Transverse colon (tissue), 4 donors: ENCODE results near the gene CD28. TPM values are rescaled to one million over a fixed set of nuclear protein-coding genes. Genes with fewer than 3 reads are reported as not detected.

Source experiments
- DNase-seq: peaks from one replicate; pipeline ENCODE4 v3.0.0-alpha.2; 2019
- H3K27ac ChIP-seq, 4 donors: fragments of 200-600 bp; sonication (generic); 2 replicates each; pipeline ENCODE4 v1.5.1; 2016 to 2018; ENCODE audit warnings: inconsistent platforms in 4 of 4
- H3K27me3 ChIP-seq: fragments of 200-600 bp; sonication (generic); 2 replicates; pipeline ENCODE4 v1.5.1; 2017; ENCODE audit warnings: inconsistent platforms
- H3K36me3 ChIP-seq, 4 donors: fragments of 200-600 bp; sonication (generic); 2 replicates each; pipeline ENCODE4 v1.5.1; 2017 to 2019; ENCODE audit warnings: inconsistent platforms in 4 of 4
- H3K4me1 ChIP-seq, 4 donors: fragments of 200-600 bp; sonication (generic); 2 replicates each; pipeline ENCODE4 v1.5.1; 2017 to 2020; ENCODE audit warnings: inconsistent platforms in 4 of 4
- H3K4me3 ChIP-seq, 4 donors: fragments of 200-600 bp; sonication (generic); 1 replicate in 1 of 4; 2 replicates in 3 of 4; pipeline versions ENCODE4 v1.5.1 to v1.6.1; 2017 to 2019; ENCODE audit warnings: inconsistent platforms in 4 of 4
- H3K9me3 ChIP-seq, 2 donors: fragments of 200-600 bp; sonication (generic); 2 replicates each; pipeline ENCODE4 v1.5.1; 2017 to 2019; ENCODE audit warnings: inconsistent platforms in 2 of 2
- CTCF ChIP-seq, 5 experiments: fragments of 200-600 bp in 3 of 5; fragments of 450-650 bp in 2 of 5; sonication (generic) in 3 of 5; IDR thresholded peaks; 1 replicate in 2 of 5; 2 replicates in 3 of 5; pipeline ENCODE4 v1.5.1; 2016 to 2017; ENCODE audit warnings: antibody characterized with exemption in 5 of 5, inconsistent platforms in 3 of 5, mild to moderate bottlenecking in 2 of 5, moderate library complexity in 1 of 5
- EP300 ChIP-seq: sonication (generic); formaldehyde crosslinking; IDR thresholded peaks from one replicate; pipeline ENCODE4 v1.6.1; 2017; ENCODE audit warnings: antibody characterized with exemption, low read depth
- POLR2A ChIP-seq: fragments of 450-650 bp; IDR thresholded peaks from one replicate; pipeline ENCODE4 v1.6.1; 2016; ENCODE audit warnings: antibody characterized with exemption, mild to moderate bottlenecking, moderate library complexity
- POLR2AphosphoS5 ChIP-seq, 3 donors: sonication (generic); formaldehyde crosslinking; IDR thresholded peaks; one replicate each; pipeline ENCODE4 v1.6.1; 2016; ENCODE audit warnings: antibody characterized with exemption in 3 of 3
- WGBS, 2 donors: methylation state at CpG; one replicate each; pipeline ENCODE4 v1.1.5; 2018; ENCODE audit warnings: low coverage in 1 of 2; 5-methylcytosine and 5-hydroxymethylcytosine counted together
- in situ Hi-C, 4 donors: fragments of 200-750 bp; cut with MboI; loops; one replicate each; pipeline versions ENCODE4 v1.15.0 to v1.15.1; 2017; ENCODE audit warnings: low sequenced_read_pairs in 3 of 4, low pct_ligation_motif_present in 1 of 4, low pct_unique_long_range_greater_than_20kb in 1 of 4
- intact Hi-C: fragments of 100-400 bp; cut with DNase I; formaldehyde crosslinking; loops from one replicate; pipeline ENCODE4 v1.15.1; 2023; ENCODE audit warnings: low total_unique reads
- total RNA-seq, 4 donors: library from RNA; depleted of rRNA; stranded (reverse); fragments of >200 nt; gene quantifications; one replicate each; pipeline ENCODE4 v1.1.0, GENCODE V29; 2016

The CD28 gene
- total RNA-seq, 4 donors from 2014 or later: 0.68 to 2.4 (median 1.5) TPM; not detected in 1

GRCh38 chr2:203750346-203751068, 44.1 kb downstream of the CD28 start:
- Histone ChIP-seq H3K4me3 (no peak overlapping the region), H3K4me1 (no peaks in the 10 kb centered on the region), H3K27ac (no peak overlapping the region), H3K9me3 (peaks cover 4% of the 10 kb centered on the region in 2 donors), H3K36me3 (no peaks in the 10 kb centered on the region), H3K27me3 (no peaks in the 10 kb centered on the region)
- TF ChIP-seq POLR2A: no peak
- in situ Hi-C loops: no loop called here
- 68 to 74% methylated on average over 6 of the region's 6 CpGs for WGBS, 2 donors
- no peak for DNase-seq
- intact Hi-C loops: loop anchor here (2.0 kb wide), 1 partner anchor 56 kb away; no protein-coding TSS in a partner anchor

GRCh38 chr2:203751685-203752271, 45.3 kb downstream of the CD28 start:
- DNase-seq: no peak
- Histone ChIP-seq H3K36me3 (no peaks in the 10 kb centered on the region), H3K27ac (no peak overlapping the region), H3K9me3 (peaks cover 15 to 16% of the 10 kb centered on the region in 2 donors), H3K4me3 (no peak overlapping the region), H3K4me1 (no peaks in the 10 kb centered on the region), H3K27me3 (no peaks in the 10 kb centered on the region)
- WGBS, 2 donors: 75 to 80% methylated on average over 2 of the region's 2 CpGs
- intact Hi-C loops: loop anchor here (2.0 kb wide), 1 partner anchor 57 kb away; no protein-coding TSS in a partner anchor
- in situ Hi-C loops: no loop called here
- TF ChIP-seq EP300 (no peak), CTCF (IDR thresholded peaks at IDR 0.05) (no peak), POLR2A (no peak), POLR2AphosphoS5 (IDR thresholded peaks at IDR 0.05) (no peak)

- no peak for TF ChIP-seq POLR2A
- no peak for TF ChIP-seq EP300
- TF ChIP-seq POLR2AphosphoS5 (IDR thresholded peaks at IDR 0.05): no peak
- TF ChIP-seq CTCF (IDR thresholded peaks at IDR 0.05): no peak
- Histone ChIP-seq H3K4me3 (no peak overlapping the region), H3K36me3 (no peaks in the 10 kb centered on the region), H3K27ac (no peak overlapping the region), H3K4me1 (no peaks in the 10 kb centered on the region), H3K27me3 (no peaks in the 10 kb centered on the region), H3K9me3 (peaks cover 15 to 16% of the 10 kb centered on the region in 2 donors)
- intact Hi-C loops: no loop called here
- in situ Hi-C loops: no loop called here
- 75 to 88% methylated on average over 1 of the region's 1 CpG for WGBS, 2 donors
- DNase-seq: no peak
Measured at GRCh38 chr2:203756161-203756560, 49.7 kb downstream of the CD28 start.

GRCh38 chr2:203758841-203759689, 52.6 kb downstream of the CD28 start:
- Histone ChIP-seq H3K27me3 (no peaks in the 10 kb centered on the region), H3K4me3 (no peak overlapping the region), H3K36me3 (no peaks in the 10 kb centered on the region), H3K27ac (no peak overlapping the region), H3K4me1 (no peaks in the 10 kb centered on the region), H3K9me3 (peaks cover 15 to 16% of the 10 kb centered on the region in 2 donors)
- 67% methylated on average over 4 of the region's 4 CpGs; no CpG with 5 or more reads in 1 of the 2 donors for WGBS, 2 donors
- intact Hi-C loops: no loop called here
- DNase-seq: no peak
- TF ChIP-seq EP300 (no peak), POLR2AphosphoS5 (IDR thresholded peaks at IDR 0.05) (no peak)
- in situ Hi-C loops: no loop called here
